Colonic mucosa (tissue), 4 donors: ENCODE measurements around the gene RING1. TPM values are rescaled to one million over a fixed set of nuclear protein-coding genes. Genes with fewer than 3 reads are reported as not detected.

ENCODE experiments used
- DNase-seq: peaks from one replicate; pipeline ENCODE4 v3.0.0-alpha.2; 2020
- H3K27ac ChIP-seq: fragments of 200-600 bp; one replicate; pipeline ENCODE4 v1.8.0; 2021
- H3K27me3 ChIP-seq: fragments of 200-600 bp; one replicate; pipeline ENCODE4 v1.8.0; 2021
- H3K36me3 ChIP-seq: fragments of 200-600 bp; one replicate; pipeline ENCODE4 v1.8.0; 2021
- H3K4me1 ChIP-seq: fragments of 200-600 bp; one replicate; pipeline ENCODE4 v1.8.0; 2021; ENCODE audit warnings: mild to moderate bottlenecking
- H3K4me3 ChIP-seq: fragments of 200-600 bp; one replicate; pipeline ENCODE4 v1.8.0; 2021
- H3K9ac ChIP-seq, 2 donors: one replicate each; pipeline ENCODE4 v1.7.0; 2013; ENCODE audit warnings: control low read depth in 2 of 2, low read depth in 2 of 2, low read length in 2 of 2
- H3K9me3 ChIP-seq: fragments of 200-600 bp; one replicate; pipeline ENCODE4 v1.8.0; 2021
- CTCF ChIP-seq: fragments of 200-600 bp; IDR thresholded peaks from one replicate; pipeline ENCODE4 v1.8.0; 2022; ENCODE audit warnings: antibody characterized with exemption, mild to moderate bottlenecking
- intact Hi-C: fragments of 100-400 bp; cut with DNase I; formaldehyde crosslinking; loops from one replicate; pipeline ENCODE4 v1.14.1; 2022
- total RNA-seq, 2 donors: library from RNA; stranded (reverse); fragmentation: NEBNext Ultra II Directional in 1 of 2; extraction: Animal tissue kit (Norgen Biotek cat#: 25700) in 1 of 2; gene quantifications; one replicate each; pipeline ENCODE4 v1.2.1, GENCODE V29; 2021
- donor health status: healthy.
- donor health status: DM: no; HTN: no; CAD: no.
- donor health status: DM: no; HTN: no; CAD: no.

Gene RING1
- total RNA-seq, 2 donors from 2014 or later = 24.8 to 30.9 TPM

- no peaks in the 10 kb centered on the region for H3K36me3 ChIP-seq
- H3K9ac ChIP-seq = no peak overlapping the region
- no peaks in the 10 kb centered on the region for H3K4me1 ChIP-seq
- H3K27ac ChIP-seq = no peak overlapping the region
- no peak overlapping the region for H3K4me3 ChIP-seq
- intact Hi-C loops = loop anchor here (5.0 kb wide), 1 partner anchor 83 kb away; no protein-coding TSS in a partner anchor
- no peaks in the 10 kb centered on the region for H3K27me3 ChIP-seq
- DNase-seq = no peak
- H3K9me3 ChIP-seq = no peaks in the 10 kb centered on the region
- TF ChIP-seq CTCF = no peak
Observed at GRCh38 chr6:33164176-33164575, 44.1 kb upstream of the RING1 start.

DNA sequence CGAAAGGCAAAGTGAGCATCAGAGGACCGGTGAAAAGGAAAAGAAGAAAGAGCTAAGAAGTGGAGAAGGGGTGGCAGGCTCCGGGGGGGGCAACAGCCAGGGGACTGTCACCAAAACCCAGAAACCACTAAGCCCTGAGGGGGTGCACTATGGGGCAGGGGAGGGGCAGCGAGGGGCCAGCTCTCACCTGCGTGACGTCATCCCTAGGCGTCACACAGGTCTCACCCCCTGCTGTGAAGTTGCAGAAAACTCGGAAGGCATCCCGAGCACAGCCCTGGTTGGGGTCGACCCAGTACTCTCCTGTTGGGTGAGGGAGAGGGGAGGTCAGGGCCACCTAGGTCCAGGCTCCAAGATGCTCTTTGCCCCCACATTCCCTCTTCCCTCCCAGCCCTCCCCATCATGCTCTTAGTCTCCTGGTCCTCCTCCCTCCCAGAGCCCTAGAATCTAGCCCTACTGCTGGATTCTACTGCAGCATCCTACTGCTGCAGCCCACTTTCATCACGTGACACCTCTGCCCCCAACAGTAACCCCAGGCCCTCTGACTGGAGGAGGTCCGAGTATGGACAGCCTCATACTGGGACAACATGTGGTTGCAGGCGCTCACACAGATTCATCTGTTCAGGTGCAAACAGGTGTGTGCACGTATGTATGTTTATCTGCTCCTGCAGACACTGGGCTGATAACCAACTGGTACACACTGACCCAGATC lies 43.5 kb upstream of the RING1 start:
- no peaks in the 10 kb centered on the region for H3K27me3 ChIP-seq
- no peaks in the 10 kb centered on the region for H3K9me3 ChIP-seq
- H3K4me3 ChIP-seq = no peak overlapping the region
- H3K36me3 ChIP-seq = no peaks in the 10 kb centered on the region
- H3K4me1 ChIP-seq = no peaks in the 10 kb centered on the region
- intact Hi-C loops = loop anchor here (5.0 kb wide), 1 partner anchor 82 kb away; no protein-coding TSS in a partner anchor
- H3K9ac ChIP-seq = no peak overlapping the region
- DNase-seq = no peak
- no peak for TF ChIP-seq CTCF
- H3K27ac ChIP-seq = no peak overlapping the region

- no peak for DNase-seq
- no peak overlapping the region for H3K4me3 ChIP-seq
- H3K9me3 ChIP-seq = no peaks in the 10 kb centered on the region
- no peaks in the 10 kb centered on the region for H3K4me1 ChIP-seq
- no peak overlapping the region for H3K27ac ChIP-seq
- no peaks in the 10 kb centered on the region for H3K36me3 ChIP-seq
- H3K27me3 ChIP-seq = no peaks in the 10 kb centered on the region
- intact Hi-C loops = no loop called here
- no peak overlapping the region for H3K9ac ChIP-seq
- no peak for TF ChIP-seq CTCF
Observed at GRCh38 chr6:33165581-33166258, 42.6 kb upstream of the RING1 start.

DNA sequence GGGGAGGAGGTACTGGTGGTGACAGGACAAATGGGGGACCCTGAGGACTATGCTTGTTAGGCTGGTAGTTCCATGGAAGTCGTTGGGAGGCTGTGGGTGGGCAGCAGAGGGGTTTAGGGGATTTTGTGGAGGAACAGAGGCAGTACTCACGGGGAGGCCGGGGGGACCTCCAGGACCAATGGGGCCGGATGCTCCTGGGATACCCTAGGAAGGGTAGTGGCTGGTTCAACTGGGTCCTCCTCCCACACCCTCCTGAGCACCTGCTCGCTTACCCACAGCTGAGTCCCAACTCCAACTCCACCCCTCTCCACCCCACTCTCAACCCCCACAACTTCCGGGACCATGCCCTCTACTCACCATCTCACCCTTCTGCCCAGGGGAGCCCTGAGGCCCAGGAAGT lies 41.9 kb upstream of the RING1 start:
- no peak overlapping the region for H3K9ac ChIP-seq
- no peaks in the 10 kb centered on the region for H3K9me3 ChIP-seq
- no peak overlapping the region for H3K27ac ChIP-seq
- H3K4me1 ChIP-seq = no peaks in the 10 kb centered on the region
- H3K36me3 ChIP-seq = no peaks in the 10 kb centered on the region
- TF ChIP-seq CTCF = no peak
- intact Hi-C loops = no loop called here
- no peak overlapping the region for H3K4me3 ChIP-seq
- no peaks in the 10 kb centered on the region for H3K27me3 ChIP-seq
- no peak for DNase-seq

- H3K27me3 ChIP-seq = no peaks in the 10 kb centered on the region
- no peak overlapping the region for H3K4me3 ChIP-seq
- no peak overlapping the region for H3K27ac ChIP-seq
- TF ChIP-seq CTCF = no peak
- H3K4me1 ChIP-seq = no peaks in the 10 kb centered on the region
- no peak overlapping the region for H3K9ac ChIP-seq
- intact Hi-C loops = no loop called here
- H3K9me3 ChIP-seq = no peaks in the 10 kb centered on the region
- no peaks in the 10 kb centered on the region for H3K36me3 ChIP-seq
- no peak for DNase-seq
Observed at GRCh38 chr6:33166811-33167210, 41.5 kb upstream of the RING1 start.
